Progenitor cell of endocrine pancreas (in vitro differentiated cells): ENCODE data around the gene APBB2. TPM values are rescaled to one million over a fixed set of nuclear protein-coding genes. Genes with fewer than 3 reads are reported as not detected.
A peak's percentile ranks its signal among the peaks of the same experiment; 100 is the strongest.

Source experiments
- DNase-seq: peaks from one replicate; pipeline ENCODE4 v3.0.0; 2021; ENCODE audit warnings: low spot score; ENCODE audit not compliant: unreplicated experiment
- H3K27ac Mint-ChIP-seq: 2 replicates; pipeline ENCODE4 v1.8.0; 2021; ENCODE audit warnings: mild to moderate bottlenecking, moderate library complexity, mixed read lengths
- H3K27me3 Mint-ChIP-seq: 2 replicates; pipeline ENCODE4 v1.8.0; 2021; ENCODE audit warnings: mixed read lengths
- H3K36me3 Mint-ChIP-seq: 2 replicates; pipeline ENCODE4 v1.8.0; 2022; ENCODE audit warnings: mixed read lengths; ENCODE audit not compliant: insufficient read depth
- H3K4me1 Mint-ChIP-seq: 2 replicates; pipeline ENCODE4 v1.8.0; 2021; ENCODE audit warnings: low read depth, mixed read lengths
- H3K4me3 Mint-ChIP-seq: 2 replicates; pipeline ENCODE4 v1.8.0; 2021; ENCODE audit warnings: low read depth, mild to moderate bottlenecking, moderate library complexity, mixed read lengths
- H3K9me3 Mint-ChIP-seq: 2 replicates; pipeline ENCODE4 v1.8.0; 2021; ENCODE audit warnings: low read depth, mixed read lengths
- CTCF ChIP-seq: fragments of 200-600 bp; sonication (generic); IDR thresholded peaks from one replicate; pipeline ENCODE4 v1.5.0; 2021; ENCODE audit warnings: antibody characterized with exemption, mild to moderate bottlenecking; ENCODE audit not compliant: unreplicated experiment
- long read RNA-seq: library from polyadenylated mRNA; unstranded; transcript quantifications from one replicate; pipeline ENCODE4 v2.0.0, GENCODE V29; 2020
- total RNA-seq: library from RNA; stranded (reverse); gene quantifications from 2 replicates; pipeline ENCODE4 v1.2.1, GENCODE V29; 2021

APBB2 gene
- total RNA-seq, result 61.4 and 61.7 TPM in 2 replicates
- long read RNA-seq, full-length matches to known transcripts, result 33 of 102 reads
- long read RNA-seq, partial matches to known transcripts, result 17 of 102 reads
- long read RNA-seq, other reads (novel, unspliced or antisense), result 52 of 102 reads

GRCh38 chr4:41214136-41214824 is at the start of gene APBB2:
TSS of gene APBB2 (minus strand) at chr4:41214542. CDS start at chr4:41033254, 181,288 bp downstream.
- Mint-ChIP-seq H3K9me3 (no peaks in the 10 kb centered on the region), H3K27ac (peak within 1 kb of the TSS; percentile 82)
- TF ChIP-seq CTCF, result peak; percentile 94

GRCh38 chr4:41262198-41262597 is 47.9 kb upstream of the APBB2 start:
- no peak for DNase-seq
- H3K27ac Mint-ChIP-seq, result no peak overlapping the region
- no peak for TF ChIP-seq CTCF
- peaks cover 9% of the 10 kb centered on the region for H3K4me1 Mint-ChIP-seq
- H3K27me3 Mint-ChIP-seq, result peaks cover 4% of the 10 kb centered on the region
- H3K4me3 Mint-ChIP-seq, result no peak overlapping the region
- no peaks in the 10 kb centered on the region for H3K9me3 Mint-ChIP-seq
- H3K36me3 Mint-ChIP-seq, result peaks cover 24% of the 10 kb centered on the region

More at GRCh38 chr4:41214136-41214824, at the start of gene APBB2:
- Mint-ChIP-seq H3K27me3 (peaks cover 3% of the 10 kb centered on the region), H3K4me3 (peak within 1 kb of the TSS; percentile 85), H3K4me1 (peaks cover 33% of the 10 kb centered on the region), H3K36me3 (no peaks in the 10 kb centered on the region)
- peak; percentile 95 for DNase-seq

GRCh38 chr4:41260116-41260733 is 45.9 kb upstream of the APBB2 start:
- no peak overlapping the region for H3K27ac Mint-ChIP-seq
- DNase-seq, result no peak
- no peaks in the 10 kb centered on the region for H3K9me3 Mint-ChIP-seq
- peaks cover 17% of the 10 kb centered on the region for H3K36me3 Mint-ChIP-seq
- H3K27me3 Mint-ChIP-seq, result peaks cover 13% of the 10 kb centered on the region
- H3K4me3 Mint-ChIP-seq, result no peak overlapping the region
- no peak for TF ChIP-seq CTCF
- peaks cover 15% of the 10 kb centered on the region for H3K4me1 Mint-ChIP-seq

- peaks cover 15% of the 10 kb centered on the region for H3K36me3 Mint-ChIP-seq
- no peaks in the 10 kb centered on the region for H3K9me3 Mint-ChIP-seq
- DNase-seq, result no peak
- H3K4me1 Mint-ChIP-seq, result peaks cover 15% of the 10 kb centered on the region
- H3K4me3 Mint-ChIP-seq, result peak overlapping the region; percentile 88
- H3K27me3 Mint-ChIP-seq, result peaks cover 15% of the 10 kb centered on the region
- H3K27ac Mint-ChIP-seq, result no peak overlapping the region
- TF ChIP-seq CTCF, result peak; percentile 49
These were observed 44.4 kb upstream of the APBB2 start for GRCh38 chr4:41258783-41259182.

GRCh38 chr4:41257906-41258305 is 43.6 kb upstream of the APBB2 start:
- peak overlapping the region; percentile 95 for H3K27ac Mint-ChIP-seq
- peaks cover 15% of the 10 kb centered on the region for H3K4me1 Mint-ChIP-seq
- H3K9me3 Mint-ChIP-seq, result no peaks in the 10 kb centered on the region
- peaks cover 15% of the 10 kb centered on the region for H3K27me3 Mint-ChIP-seq
- TF ChIP-seq CTCF, result no peak
- H3K36me3 Mint-ChIP-seq, result peaks cover 9% of the 10 kb centered on the region
- H3K4me3 Mint-ChIP-seq, result peak overlapping the region; percentile 88
- no peak for DNase-seq
